Thyroid gland (tissue), 4 donors: ENCODE data around the gene ARID5A.
A peak's percentile ranks its signal among the peaks of the same experiment; 100 is the strongest.

Source experiments
- POLR2A ChIP-seq, 2 donors: fragments of 450-650 bp; IDR thresholded peaks; one replicate each; pipeline ENCODE4 v1.6.1; 2017; ENCODE audit warnings: antibody characterized with exemption in 2 of 2, mild to moderate bottlenecking in 2 of 2, moderate library complexity in 1 of 2
- TF ChIP-seq, protein P1 (sequence below), 6 experiments: fragments of 200-600 bp in 3 of 6; fragments of 450-650 bp in 3 of 6; sonication (generic) in 3 of 6; IDR thresholded peaks; one replicate each; pipeline ENCODE4 v1.5.1; 2016 to 2019; ENCODE audit warnings: antibody characterized with exemption in 6 of 6, mild to moderate bottlenecking in 2 of 6, inconsistent platforms in 1 of 6, moderate library complexity in 1 of 6

DNA sequence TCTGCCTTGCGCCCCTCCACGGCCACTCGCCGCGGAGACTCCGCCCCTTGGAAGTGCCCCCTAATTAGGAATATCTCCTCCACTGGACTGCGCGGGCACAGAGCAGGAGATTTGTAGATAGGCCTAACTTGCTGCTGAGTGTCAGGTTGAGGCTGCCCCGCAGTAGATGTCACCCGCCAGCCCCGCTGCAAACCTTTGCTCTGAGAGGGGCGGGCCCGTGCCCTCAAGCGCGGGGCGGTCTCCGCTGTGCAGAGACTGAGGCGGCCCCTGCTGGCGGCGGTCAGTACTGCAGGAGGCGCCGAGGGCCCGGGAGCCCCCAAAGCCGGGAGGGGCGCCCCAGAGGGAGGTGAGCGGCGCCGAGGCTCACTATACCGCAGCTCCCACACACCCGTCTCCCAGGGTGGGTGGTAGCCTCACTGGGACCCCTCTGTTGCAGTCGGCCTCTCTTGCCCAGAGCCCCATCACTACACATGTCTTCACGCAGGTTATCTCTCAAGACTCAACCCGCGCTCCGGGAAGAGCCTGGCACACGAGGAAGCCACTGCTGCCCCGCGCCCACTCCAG is 28.5 kb upstream of the ARID5A start:
- TF ChIP-seq, protein P1, sequence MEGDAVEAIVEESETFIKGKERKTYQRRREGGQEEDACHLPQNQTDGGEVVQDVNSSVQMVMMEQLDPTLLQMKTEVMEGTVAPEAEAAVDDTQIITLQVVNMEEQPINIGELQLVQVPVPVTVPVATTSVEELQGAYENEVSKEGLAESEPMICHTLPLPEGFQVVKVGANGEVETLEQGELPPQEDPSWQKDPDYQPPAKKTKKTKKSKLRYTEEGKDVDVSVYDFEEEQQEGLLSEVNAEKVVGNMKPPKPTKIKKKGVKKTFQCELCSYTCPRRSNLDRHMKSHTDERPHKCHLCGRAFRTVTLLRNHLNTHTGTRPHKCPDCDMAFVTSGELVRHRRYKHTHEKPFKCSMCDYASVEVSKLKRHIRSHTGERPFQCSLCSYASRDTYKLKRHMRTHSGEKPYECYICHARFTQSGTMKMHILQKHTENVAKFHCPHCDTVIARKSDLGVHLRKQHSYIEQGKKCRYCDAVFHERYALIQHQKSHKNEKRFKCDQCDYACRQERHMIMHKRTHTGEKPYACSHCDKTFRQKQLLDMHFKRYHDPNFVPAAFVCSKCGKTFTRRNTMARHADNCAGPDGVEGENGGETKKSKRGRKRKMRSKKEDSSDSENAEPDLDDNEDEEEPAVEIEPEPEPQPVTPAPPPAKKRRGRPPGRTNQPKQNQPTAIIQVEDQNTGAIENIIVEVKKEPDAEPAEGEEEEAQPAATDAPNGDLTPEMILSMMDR (IDR thresholded peaks at IDR 0.05) = peak; percentile 78 to 100 (median 98)
- no peak for TF ChIP-seq POLR2A (IDR thresholded peaks at IDR 0.05)
